OCI-LY1 (cell line): Measurements from ENCODE around the gene RIPK4.

Experiments
- EZH2 ChIP-seq: fragments of 200-600 bp; sonication (generic), shearing (Covaris generic); IDR thresholded peaks from 2 replicates; pipeline ENCODE4 v1.8.0; 2017; ENCODE audit warnings: borderline replicate concordance, mixed run types, mild to moderate bottlenecking, antibody characterized with exemption, low read length, moderate library complexity, mixed read lengths
- TF ChIP-seq, protein P1 (sequence below): fragments of 200-600 bp; sonication (generic), shearing (Covaris generic); IDR thresholded peaks from 2 replicates; pipeline ENCODE4 v1.5.1; 2017; ENCODE audit warnings: mild to moderate bottlenecking, antibody characterized with exemption, low read length, moderate library complexity, mixed read lengths

DNA sequence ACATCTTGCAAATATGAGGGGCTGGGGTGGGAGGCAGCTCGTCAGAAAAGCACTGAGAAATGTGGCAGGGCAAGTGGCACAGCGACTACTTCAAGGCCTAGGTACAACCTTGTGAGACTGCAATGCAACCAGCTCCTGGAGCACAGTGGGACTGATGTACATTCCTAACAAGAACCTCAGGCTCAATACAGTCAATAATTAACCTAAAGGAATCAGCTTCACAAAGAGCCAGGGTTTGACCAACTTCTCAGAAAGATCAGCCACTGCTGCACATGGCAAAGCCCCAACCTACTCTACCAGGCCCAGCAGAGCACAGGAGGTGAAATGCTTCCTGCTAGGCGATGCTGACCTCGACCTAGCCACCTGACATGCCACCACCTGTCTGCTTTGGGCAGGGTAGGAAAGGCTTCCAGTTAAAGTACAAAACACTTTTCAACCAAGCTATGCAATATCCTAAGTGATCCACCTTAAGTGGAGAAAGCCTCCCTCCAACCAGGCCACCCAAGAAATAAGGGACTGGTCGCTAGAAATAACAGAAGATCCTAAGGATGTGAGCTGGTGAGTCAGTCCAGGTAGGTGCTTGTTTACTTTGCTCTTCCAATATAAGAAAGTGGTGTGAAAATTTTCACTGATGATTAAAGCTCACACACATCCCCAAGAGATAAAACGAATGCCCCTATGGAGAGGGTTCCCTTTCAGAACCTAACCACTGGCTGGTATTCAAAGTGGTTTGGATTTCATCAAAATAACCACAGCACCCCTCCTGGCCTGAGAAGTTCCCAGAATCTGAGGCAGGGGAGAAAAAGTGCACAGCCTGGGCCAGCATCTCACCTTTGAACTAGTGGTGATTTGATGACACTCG, 2.1 kb downstream of the RIPK4 start:
- TF ChIP-seq, protein P1, sequence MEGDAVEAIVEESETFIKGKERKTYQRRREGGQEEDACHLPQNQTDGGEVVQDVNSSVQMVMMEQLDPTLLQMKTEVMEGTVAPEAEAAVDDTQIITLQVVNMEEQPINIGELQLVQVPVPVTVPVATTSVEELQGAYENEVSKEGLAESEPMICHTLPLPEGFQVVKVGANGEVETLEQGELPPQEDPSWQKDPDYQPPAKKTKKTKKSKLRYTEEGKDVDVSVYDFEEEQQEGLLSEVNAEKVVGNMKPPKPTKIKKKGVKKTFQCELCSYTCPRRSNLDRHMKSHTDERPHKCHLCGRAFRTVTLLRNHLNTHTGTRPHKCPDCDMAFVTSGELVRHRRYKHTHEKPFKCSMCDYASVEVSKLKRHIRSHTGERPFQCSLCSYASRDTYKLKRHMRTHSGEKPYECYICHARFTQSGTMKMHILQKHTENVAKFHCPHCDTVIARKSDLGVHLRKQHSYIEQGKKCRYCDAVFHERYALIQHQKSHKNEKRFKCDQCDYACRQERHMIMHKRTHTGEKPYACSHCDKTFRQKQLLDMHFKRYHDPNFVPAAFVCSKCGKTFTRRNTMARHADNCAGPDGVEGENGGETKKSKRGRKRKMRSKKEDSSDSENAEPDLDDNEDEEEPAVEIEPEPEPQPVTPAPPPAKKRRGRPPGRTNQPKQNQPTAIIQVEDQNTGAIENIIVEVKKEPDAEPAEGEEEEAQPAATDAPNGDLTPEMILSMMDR: no peak
- TF ChIP-seq EZH2: no peak
